GM11168 (cell line): ENCODE results near the gene SULF2.

Source experiments
- in situ Hi-C: fragments of 300-500 bp; cut with MboI; formaldehyde crosslinking; loops from one replicate; pipeline ENCODE4 v1.12.0; 2022; ENCODE audit warnings: low sequenced_read_pairs; ENCODE audit not compliant: unreplicated experiment

The SULF2 gene

GRCh38 chr20:47743671-47744070 is 41.6 kb downstream of the SULF2 start:
- in situ Hi-C loops: no loop called here

- in situ Hi-C loops: no loop called here
Measured at GRCh38 chr20:47741669-47742608, 43.3 kb downstream of the SULF2 start.

- in situ Hi-C loops: no loop called here
Measured at GRCh38 chr20:47740862-47741184, 44.5 kb downstream of the SULF2 start.

DNA sequence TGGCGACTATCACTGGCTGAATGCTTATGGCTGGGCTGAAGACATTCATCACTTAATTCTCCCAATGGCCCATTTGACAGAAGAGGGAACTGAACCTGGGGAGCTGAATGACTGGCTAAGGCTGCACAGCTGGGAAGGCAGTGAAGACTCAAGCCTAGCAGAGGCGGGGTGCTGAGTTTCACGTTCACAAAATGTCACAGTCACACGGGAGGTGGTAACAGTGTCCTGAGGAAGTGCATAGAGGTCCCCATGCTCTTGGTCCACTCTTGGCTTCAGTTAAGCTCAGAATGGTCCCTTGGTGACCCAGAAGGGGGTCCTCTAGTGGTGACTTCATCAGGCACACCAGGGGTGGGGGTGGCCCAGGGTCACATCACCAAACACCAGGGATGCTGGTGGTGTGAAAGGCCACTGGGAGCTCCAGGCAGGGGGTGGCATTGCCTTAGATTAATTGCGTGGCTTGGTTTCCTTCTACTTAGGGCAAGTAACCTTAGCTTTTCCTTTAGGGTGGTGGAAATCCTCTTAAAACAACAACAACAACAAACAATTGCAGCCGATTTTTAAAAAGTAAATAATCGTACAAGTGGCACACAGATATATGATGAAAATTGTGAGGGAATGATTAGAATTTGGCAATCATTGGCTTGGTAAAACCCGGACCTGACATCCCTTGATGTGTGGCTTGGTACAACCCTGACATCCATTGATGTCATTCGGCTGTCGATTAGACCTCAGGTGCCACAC is 45.0 kb downstream of the SULF2 start:
- in situ Hi-C loops: no loop called here

GRCh38 chr20:47737923-47738322 is 47.4 kb downstream of the SULF2 start:
- in situ Hi-C loops: no loop called here

GRCh38 chr20:47736570-47737152 is 48.6 kb downstream of the SULF2 start:
- in situ Hi-C loops: no loop called here

- in situ Hi-C loops: no loop called here
Measured at GRCh38 chr20:47735412-47736400, 49.6 kb downstream of the SULF2 start.

- in situ Hi-C loops: loop anchor here (5.0 kb wide), 1 partner anchor 32 kb away; no protein-coding TSS in a partner anchor
Measured at GRCh38 chr20:47734870-47735269, 50.4 kb downstream of the SULF2 start.

DNA sequence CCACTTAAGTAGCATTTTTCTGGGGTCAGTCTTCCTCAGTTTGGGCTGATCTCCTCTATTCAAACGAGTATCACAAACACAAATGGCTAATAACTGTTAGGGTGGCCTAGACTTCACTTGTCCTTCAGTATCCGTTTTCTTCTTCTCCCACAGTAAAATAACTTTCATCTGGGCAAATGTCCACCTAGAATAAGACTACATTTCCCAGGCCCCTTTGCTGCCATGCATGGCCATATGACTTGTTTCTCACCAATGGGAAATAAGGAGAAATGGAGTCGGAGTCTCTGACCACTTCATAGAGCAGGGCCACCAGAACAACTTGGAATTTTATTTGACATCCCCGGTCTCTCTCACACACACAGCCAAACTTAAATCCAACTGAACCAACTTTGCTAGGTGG is 51.4 kb downstream of the SULF2 start:
- in situ Hi-C loops: loop anchor here (5.0 kb wide), 1 partner anchor 33 kb away; no protein-coding TSS in a partner anchor

DNA sequence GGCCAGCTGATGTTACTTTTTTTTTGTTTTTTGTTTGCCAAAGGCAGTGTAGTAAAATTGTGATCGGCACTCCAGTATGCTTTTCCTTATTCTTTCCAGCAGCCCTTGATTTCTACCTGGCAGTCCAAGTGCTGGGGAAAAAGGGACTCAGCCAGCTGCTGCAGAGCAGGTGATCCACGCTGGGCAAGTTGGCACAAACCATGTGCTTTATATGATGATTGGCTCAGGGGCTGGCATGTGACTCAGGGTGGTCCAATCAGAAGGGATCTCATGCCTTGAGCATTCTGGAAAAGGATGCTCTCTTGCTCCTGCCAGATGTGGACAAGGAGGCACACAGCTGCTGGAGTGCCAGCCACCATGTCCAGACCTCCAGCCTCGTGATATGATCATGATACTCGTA is 54.5 kb downstream of the SULF2 start:
- in situ Hi-C loops: loop anchor here (5.0 kb wide), 1 partner anchor 37 kb away; no protein-coding TSS in a partner anchor

GRCh38 chr20:47729472-47729871 is 55.8 kb downstream of the SULF2 start:
- in situ Hi-C loops: no loop called here

DNA sequence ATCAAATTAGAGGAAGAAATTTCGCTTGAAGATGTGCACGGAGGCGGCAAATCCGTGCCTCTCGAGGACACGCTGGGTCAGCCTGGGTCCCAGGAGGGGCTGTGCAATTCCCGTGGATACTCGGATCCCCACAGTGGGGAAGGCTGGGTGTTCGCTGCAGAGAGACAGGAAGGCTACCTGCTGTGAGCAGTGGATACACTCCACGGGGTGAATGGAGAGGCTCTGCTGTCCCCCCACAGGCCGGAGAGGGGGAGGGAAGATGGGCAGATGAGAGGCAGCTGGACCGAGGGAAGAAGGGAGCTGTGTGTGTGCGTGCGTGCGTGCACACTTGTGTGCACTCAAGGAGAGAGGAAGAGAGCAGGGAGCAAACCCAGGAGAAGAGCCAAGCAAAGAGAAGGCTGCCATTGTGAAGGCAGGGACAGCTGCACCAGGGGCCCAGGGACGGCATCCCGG is 57.3 kb downstream of the SULF2 start:
- in situ Hi-C loops: no loop called here

DNA sequence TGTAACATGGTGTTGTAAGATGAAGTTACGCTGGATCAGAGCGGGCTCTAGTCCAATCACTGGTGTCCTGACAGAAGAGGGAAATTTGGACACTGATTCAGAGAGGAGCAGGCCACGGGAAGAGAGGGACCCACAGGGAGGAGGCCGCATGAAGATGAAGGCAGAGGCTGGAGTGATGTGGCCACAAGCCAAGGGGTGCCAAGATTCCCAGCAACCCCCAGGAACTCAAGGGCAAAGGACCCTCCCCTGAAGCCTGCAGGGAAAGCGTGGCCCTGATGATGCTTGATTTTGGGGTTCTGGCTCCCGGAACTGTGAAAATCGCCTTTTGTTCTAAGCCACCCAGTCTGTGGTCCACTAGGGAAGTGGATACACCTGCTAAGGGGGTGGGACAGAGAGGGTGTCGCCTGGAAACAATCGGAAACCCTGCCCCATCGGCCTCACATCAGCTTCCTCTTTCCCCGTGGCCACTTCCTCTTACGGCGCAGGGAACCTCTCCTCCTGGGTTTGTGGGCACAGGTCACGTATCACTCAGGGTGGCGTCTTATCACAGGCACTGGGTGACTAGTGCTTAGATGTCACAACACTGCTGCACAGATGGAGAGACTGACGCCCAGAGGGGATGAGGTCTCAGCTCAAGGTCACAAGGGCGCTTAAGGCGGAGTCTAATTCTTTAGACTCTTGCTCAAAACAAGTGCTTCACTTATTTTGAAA is 58.0 kb downstream of the SULF2 start:
- in situ Hi-C loops: no loop called here

- in situ Hi-C loops: no loop called here
Measured at GRCh38 chr20:47726632-47727031, 58.6 kb downstream of the SULF2 start.

DNA sequence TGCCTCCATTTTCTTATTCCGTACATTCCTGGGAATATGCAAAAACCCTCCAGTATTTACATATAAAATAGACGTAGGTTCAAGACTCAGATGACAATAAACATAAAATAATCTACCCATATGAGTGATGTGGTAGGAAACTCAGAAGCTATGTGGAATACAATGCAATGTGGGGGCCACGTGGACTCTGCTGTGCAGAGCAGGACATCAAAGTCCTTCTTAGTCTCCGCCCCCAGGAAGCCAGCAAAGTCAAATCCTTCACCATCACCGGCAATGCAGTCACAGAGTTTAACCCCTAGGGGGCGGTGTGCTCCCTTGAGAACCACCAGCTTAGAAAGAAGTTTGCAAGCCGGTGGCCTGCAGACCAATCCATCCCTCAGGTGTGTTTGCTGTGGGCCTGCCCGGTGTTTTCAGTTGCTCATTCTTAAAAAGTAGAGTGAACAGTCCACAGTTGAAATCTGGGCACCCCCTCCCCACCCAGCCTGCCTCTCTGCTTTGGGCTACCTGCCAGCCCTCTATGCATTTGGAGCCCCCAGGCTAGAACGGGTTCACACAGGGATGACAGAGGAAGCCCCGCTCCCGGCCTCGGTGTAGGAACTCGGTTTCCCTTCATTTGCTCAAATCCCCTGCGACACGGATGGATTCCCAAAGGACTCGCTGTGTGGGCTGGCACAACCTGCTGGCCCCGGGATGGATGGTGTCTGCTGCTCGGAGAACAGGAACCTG is 59.9 kb downstream of the SULF2 start:
- in situ Hi-C loops: no loop called here

DNA sequence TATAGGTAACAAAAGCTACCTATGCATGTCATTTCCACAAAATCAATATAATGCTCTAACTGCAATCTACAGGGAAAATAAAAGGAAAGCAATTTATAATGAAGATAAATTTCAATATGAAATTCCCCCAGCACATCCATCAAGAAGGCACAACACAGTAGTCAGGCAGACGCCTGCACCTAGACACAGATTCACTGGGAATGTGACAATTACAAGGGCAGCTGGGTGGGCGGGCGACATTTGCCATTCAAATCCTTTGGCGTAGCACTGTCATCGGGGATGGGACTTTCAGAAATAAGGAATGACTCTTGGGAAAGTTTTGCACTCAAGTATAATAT is 60.4 kb downstream of the SULF2 start:
- in situ Hi-C loops: no loop called here

- in situ Hi-C loops: no loop called here
Measured at GRCh38 chr20:47724396-47724795, 60.9 kb downstream of the SULF2 start.

DNA sequence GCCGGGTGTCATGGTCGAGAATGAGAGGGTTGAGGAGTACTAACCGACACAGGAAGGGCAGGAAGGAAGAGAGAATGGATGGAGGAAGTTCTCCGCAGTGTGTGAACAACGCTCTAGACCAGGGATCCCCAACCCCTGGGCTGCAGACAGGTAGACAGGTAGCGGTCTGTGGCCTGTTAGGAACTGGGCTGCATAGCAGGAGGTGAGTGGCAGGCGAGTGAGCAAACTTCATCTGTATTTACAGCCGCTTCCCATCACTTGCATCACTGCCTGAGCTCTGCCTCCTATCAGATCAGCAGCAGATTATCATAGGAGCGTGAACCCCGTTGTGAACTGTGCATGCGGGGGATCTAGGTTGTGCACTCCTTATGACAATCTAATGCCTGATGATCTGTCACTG is 62.0 kb downstream of the SULF2 start:
- in situ Hi-C loops: no loop called here
